GM10248 (cell line): ENCODE results near the gene CKS1B.

ENCODE experiments used
- CTCF ChIA-PET: fragments of 300-600 bp; sonication (Branson Sonifier 250); formaldehyde crosslinking; extraction: SDS; loops from one replicate; lab custom pipeline; 2021; ENCODE audit warnings: antibody characterized with exemption; lab: Yijun Ruan, JAX
- POLR2A ChIA-PET: fragments of 350-650 bp; sonication (Branson Sonifier 250); formaldehyde crosslinking; extraction: SDS; loops from one replicate; lab custom pipeline; 2020; ENCODE audit warnings: antibody characterized with exemption; lab: Yijun Ruan, JAX
- DNase-seq: peaks from one replicate; pipeline ENCODE4 v3.0.0; 2012; ENCODE audit errors: extremely low spot score
- TF ChIP-seq, protein P1 (sequence below): IDR thresholded peaks from 2 replicates; pipeline ENCODE4 v1.5.1; 2012; ENCODE audit warnings: mild to moderate bottlenecking, low read depth; ENCODE audit errors: extremely low read depth, missing control alignments, control extremely low read depth

The CKS1B gene

DNA sequence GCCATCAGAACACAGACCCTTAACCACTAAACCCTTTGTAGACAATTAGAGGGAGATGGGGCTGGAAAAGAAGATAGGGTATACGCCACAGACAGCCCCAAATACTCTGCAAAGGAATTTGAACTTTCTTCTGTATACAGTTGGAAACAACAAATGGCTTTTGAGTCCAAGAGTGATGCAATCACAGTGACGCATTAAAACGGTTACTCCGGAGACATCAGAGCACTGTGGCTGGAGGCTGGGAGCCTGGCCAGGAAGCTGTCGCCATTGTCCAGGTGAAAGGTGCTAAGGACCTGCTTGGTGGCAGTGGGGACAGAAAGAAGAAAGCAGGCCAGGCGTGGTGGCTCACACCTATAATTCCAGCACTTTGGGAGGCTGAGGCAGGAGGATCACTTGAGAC, 12.8 kb downstream of the CKS1B start:
- TF ChIP-seq, protein P1, sequence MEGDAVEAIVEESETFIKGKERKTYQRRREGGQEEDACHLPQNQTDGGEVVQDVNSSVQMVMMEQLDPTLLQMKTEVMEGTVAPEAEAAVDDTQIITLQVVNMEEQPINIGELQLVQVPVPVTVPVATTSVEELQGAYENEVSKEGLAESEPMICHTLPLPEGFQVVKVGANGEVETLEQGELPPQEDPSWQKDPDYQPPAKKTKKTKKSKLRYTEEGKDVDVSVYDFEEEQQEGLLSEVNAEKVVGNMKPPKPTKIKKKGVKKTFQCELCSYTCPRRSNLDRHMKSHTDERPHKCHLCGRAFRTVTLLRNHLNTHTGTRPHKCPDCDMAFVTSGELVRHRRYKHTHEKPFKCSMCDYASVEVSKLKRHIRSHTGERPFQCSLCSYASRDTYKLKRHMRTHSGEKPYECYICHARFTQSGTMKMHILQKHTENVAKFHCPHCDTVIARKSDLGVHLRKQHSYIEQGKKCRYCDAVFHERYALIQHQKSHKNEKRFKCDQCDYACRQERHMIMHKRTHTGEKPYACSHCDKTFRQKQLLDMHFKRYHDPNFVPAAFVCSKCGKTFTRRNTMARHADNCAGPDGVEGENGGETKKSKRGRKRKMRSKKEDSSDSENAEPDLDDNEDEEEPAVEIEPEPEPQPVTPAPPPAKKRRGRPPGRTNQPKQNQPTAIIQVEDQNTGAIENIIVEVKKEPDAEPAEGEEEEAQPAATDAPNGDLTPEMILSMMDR: no peak
- DNase-seq: no peak
- POLR2A ChIA-PET: interaction anchor here (0.6 to 1.3 kb wide), 2 partner anchors 12 to 34 kb away, joined by 3 read pairs; no protein-coding TSS in a partner anchor
- CTCF ChIA-PET: interaction anchor here (1.3 to 5.5 kb wide), 5 partner anchors 8 to 43 kb away, joined by 3 to 48 read pairs (median 7); no protein-coding TSS in a partner anchor

DNA sequence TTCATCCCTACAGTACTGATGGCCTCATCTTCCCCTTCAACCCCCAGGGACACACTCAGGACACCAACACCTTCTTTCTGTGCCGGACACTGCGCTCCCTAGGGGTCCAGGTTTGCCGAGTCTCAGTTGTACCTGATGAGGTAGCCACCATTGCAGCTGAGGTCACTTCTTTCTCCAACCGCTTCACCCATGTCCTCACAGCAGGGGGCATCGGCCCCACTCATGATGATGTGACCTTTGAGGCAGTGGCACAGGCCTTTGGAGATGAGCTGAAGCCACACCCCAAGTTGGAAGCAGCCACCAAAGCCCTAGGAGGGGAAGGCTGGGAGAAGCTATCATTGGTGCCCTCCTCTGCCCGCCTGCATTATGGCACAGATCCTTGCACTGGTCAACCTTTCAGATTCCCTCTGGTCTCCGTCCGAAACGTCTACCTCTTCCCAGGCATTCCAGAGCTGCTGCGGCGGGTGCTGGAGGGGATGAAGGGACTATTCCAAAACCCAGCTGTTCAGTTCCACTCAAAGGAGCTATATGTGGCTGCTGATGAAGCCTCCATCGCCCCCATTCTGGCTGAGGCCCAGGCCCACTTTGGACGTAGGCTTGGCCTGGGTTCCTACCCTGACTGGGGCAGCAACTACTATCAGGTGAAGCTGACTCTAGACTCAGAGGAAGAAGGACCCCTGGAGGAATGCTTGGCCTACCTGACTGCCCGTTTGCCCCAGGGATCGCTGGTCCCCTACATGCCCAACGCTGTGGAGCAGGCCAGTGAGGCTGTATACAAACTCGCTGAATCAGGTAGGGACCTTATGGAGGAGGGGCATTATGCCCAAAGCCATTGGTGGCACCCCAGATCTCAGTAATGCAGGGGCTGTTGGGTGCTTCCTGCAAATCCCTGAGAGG, 13.8 kb downstream of the CKS1B start:
- TF ChIP-seq, protein P1: peak; percentile 4
- DNase-seq: no peak
- POLR2A ChIA-PET: interaction anchor here (0.6 to 1.3 kb wide), 2 partner anchors 11 to 33 kb away, joined by 3 read pairs; no protein-coding TSS in a partner anchor
- CTCF ChIA-PET: interaction anchor here (0.8 to 5.5 kb wide), 11 partner anchors 8 to 103 kb away, joined by 3 to 48 read pairs (median 4); partner anchors contain the start of genes CKS1B and ZBTB7B

DNA sequence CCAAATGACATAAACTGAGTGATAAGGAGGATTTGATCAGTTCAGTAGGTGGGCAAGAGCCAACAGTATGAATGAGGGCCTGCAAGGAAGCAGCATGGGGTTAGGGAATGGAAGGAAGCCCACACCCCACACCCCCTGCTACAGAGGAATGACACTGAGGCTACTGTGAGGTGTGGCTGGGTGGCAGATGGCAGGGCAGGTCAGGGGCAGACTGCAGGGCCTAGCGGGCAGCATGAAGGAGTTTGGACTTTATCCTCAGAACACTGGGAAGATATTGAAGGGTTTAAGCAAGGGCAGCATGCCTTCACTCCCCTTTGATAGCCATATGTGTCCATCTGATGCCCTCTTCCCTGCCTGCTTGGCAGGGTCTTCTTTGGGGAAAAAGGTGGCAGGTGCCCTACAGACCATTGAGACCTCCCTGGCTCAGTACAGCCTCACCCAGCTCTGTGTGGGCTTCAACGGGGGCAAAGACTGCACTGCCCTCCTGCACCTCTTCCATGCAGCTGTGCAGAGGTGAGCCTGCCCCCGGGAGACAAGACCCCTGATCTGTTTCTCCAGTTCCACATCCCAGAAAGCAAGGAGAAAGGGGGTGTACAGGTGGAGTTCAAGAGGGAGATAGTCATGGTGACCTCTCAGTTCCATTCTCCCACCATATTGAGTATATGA, 14.8 kb downstream of the CKS1B start:
- POLR2A ChIA-PET: no interaction called here
- DNase-seq: no peak
- CTCF ChIA-PET: interaction anchor here (1.6 to 5.5 kb wide), 4 partner anchors 10 to 72 kb away, joined by 4 to 48 read pairs (median 8); partner anchors contain the start of gene SHC1
- TF ChIP-seq, protein P1: no peak

DNA sequence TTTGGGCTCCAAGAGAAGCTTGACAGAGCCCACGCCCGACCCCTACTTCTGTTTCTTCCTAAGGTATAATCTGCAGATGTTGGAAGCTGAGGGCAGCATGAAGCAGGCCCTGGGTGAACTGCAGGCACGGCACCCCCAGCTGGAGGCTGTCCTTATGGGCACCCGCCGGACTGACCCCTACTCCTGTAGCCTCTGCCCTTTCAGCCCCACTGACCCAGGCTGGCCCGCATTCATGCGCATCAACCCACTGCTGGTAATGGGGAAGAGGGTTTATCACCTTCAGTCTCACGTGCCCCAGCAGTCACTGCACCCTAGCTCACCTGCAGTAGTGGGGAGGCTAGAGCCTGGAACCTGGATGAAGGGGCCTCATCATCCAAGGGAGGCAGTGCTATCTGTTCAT, 15.8 kb downstream of the CKS1B start:
- ChIA-PET POLR2A (no interaction called here), CTCF (interaction anchor here (0.9 to 5.5 kb wide), 3 partner anchors 9 to 20 kb away, joined by 4 to 48 read pairs (median 4); partner anchors contain the start of gene SHC1)
- DNase-seq: no peak
- TF ChIP-seq, protein P1: no peak

DNA sequence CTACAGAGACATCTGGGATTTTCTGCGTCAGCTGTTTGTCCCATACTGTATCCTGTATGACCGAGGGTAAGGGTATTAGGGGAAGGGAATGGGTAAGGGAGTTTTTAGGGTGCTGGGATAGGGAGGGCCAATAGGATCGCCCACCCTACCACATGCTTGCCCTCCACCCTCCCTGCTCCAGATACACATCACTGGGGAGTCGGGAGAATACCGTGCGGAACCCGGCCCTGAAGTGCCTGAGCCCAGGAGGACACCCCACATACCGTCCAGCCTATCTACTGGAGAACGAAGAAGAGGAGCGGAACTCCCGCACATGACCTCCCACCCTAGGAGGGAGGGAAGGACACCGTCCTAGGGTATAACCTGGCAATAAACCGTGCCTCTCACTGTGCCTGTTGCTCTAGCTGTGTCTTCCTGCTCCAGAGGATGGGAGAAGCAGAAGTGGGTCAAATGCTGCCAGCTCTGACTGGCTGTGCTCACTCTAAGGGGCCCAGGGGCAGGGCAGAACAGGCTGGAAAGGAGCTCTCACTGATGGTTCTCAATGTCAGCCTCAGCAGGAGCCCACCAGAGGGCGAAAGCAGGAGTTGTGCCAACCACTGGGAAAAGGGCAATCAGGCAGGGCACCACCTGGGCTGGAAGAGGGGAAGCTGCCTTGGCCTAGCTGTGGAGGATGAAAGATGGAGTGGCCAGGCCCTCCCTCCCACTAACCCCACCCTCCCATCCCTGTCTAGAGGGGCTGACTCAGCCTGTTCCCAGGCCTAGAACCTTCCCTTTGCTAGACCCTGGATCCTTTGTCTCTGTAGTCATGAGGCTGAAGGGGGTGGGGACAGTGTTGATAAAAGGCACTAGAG, 18.5 kb downstream of the CKS1B start:
- ChIA-PET POLR2A (interaction anchor here (2.3 kb wide), 1 partner anchor 9 kb away, joined by 9 read pairs; the partner anchor contains the start of gene FLAD1), CTCF (interaction anchor here (1.5 to 13.3 kb wide), 3 partner anchors 10 to 24 kb away, joined by 4 to 175 read pairs (median 13); partner anchors contain the start of gene FLAD1)
- no peak for DNase-seq
- TF ChIP-seq, protein P1: no peak
